NT2/D1 (cell line): ENCODE measurements around the gene KCNK17.

Experiments
- YY1 ChIP-seq: IDR thresholded peaks from 2 replicates; pipeline ENCODE4 v1.6.1; 2011; ENCODE audit not compliant: insufficient read length, insufficient read depth
- ZNF274 ChIP-seq: IDR thresholded peaks from 2 replicates; pipeline ENCODE4 v1.6.1; 2011; ENCODE audit warnings: mild to moderate bottlenecking, low read depth, low read length

- TF ChIP-seq YY1 (no peak), ZNF274 (no peak)
Measured at GRCh38 chr6:39302011-39302410, 12.2 kb downstream of the KCNK17 start.
